CD4-positive, alpha-beta T cell treated with Interleukin-6 for 4 hours (primary cell): ENCODE measurements around the gene CPT1B.

Experiments
- DNase-seq: peaks from one replicate; pipeline ENCODE4 v3.0.0-alpha.2; 2020; ENCODE audit warnings: mixed read lengths

Gene CPT1B

GRCh38 chr22:50568626-50569025, 9.6 kb downstream of the CPT1B start:
- no peak for DNase-seq

DNA sequence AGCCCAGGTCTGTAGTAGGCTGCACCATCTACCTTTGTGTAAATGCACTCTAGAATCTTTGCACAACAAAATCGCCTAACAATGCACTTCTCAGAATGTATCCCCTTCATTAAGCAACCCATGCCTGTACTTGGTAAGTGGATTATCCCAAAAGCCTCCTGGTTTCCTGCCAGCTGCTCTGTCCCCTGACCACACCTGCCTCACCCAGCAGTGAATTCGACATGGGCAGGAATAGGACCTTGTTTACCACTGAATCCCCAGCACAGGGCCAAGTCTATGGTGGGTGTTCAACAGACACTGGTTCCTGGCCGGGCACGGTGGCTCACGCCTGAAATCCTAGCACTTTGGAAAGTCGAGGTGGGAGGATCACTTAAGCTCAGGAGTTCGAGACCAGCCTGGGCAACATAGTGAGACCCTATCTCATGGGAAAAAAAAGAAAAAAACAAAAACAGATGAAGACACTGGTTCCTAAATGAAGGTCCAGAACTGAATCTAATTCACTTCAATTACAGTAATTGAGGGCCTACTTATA, 10.4 kb downstream of the CPT1B start:
- DNase-seq: no peak

DNA sequence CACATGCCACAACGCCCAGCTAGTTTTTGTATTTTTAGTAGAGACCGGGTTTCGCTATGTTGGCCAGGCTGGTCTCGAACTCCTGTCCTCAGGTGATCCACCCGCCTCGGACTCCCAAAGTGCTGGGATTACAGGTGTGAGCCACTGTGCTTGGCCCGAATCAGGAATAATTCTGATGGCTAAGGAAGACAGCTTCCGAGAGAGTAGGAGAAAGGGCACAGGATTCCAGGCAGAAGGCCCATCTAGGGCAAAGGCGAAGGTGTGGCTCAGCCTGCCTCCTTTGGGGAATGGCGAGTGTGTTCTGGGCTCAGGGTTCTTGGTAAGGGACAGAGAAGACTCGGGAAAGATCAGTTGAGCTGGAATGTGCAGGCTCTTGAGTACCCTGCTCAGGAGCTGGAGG, 13.9 kb downstream of the CPT1B start:
- no peak for DNase-seq

GRCh38 chr22:50563413-50564160, 14.6 kb downstream of the CPT1B start:
- no peak for DNase-seq

DNA sequence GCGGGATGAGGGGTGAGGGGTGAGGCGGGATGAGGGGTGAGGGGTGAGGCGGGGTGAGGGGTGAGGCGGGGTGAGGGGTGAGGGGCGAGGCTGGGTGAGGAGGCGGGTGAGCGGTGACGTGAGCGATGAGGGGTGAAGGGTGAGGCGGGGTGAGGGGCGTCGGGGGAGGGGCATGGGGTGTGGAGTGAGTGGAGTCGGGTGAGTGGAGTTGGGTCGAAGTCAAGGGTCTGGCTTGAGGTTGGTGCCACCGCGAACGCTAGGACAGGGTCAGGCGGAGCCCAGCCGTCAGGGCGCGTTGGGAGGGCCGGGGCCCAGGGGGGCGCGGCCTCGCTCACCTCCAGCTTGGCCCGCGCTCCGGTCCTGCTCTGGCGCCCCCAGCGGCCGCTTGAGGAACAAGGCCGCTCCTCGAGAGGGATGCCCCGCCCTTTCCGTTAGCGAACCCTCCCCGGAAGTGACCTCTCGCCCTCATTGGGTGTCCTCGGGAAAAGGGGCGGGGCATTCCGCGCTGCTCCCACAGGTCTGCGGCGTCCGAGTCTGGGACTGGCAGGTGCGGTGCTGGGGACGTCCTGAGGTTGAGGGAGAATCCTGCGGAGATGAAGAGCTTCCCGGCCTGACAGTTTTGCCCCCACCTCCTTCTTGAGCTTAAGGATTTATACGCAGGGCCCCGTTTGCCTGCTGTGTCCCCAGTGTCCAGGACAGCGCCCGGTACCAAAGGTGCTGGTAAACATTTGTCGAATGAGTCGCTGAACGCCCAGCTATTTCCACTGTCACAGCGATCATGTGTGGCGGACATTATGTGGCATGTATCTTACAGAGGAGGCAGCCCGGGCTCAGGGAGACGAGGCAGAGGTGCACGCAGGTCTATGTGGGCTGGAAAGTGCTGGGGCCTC, 15.5 kb downstream of the CPT1B start, which contains the start of gene SYCE3:
SYCE3 (minus strand) TSS at position 397 of the 890 bp plus-strand sequence. CDS start 6,514 bp downstream, outside the sequence.
- peak; percentile 98 for DNase-seq

DNA sequence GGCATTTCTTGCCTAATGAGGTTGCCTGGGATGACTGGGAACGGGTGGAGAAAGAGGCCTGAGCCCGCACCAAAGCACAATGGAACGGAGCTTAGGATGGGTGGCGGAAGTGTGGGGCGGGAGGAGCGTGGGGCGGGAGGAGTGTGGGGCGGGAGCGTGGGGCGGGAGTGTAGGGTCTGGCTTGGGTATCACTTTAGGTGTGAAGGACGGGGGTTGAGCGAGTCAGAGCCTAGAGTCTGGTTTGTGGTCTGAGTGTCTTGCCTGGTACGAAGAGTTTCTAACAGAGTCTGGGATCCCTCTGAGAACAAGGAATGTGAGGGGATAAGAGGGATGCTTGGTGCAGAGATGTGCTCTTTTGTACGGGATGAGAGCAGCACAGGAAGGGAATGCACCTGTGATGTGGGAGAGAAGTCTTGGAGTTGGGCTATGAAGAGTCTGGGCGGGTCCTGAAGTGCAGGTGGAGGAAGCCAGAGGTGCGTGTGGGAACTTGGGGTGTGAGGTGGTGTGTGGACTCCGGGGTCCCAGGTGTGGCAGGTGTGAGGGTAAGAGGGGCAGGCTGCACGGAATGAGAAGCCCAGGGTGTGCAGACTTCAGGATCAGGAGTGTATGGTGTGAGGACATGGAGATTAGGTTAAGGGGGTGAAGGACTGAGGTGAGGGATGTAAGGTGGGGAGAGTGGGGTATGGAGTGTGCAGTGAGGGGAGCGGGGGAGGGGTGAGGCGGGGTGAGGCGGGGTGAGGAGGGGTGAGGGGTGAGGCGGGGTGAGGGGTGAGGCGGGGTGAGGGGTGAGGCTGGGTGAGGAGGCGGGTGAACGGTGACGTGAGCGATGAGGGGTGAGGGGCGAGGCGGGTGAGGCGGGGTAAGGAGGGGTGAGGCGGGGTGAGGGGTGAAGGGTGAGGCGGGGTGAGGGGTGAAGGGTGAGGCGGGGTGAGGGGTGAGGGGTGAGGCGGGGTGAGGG, 16.5 kb downstream of the CPT1B start:
- DNase-seq: no peak

GRCh38 chr22:50560034-50560433, 18.2 kb downstream of the CPT1B start:
- no peak for DNase-seq

DNA sequence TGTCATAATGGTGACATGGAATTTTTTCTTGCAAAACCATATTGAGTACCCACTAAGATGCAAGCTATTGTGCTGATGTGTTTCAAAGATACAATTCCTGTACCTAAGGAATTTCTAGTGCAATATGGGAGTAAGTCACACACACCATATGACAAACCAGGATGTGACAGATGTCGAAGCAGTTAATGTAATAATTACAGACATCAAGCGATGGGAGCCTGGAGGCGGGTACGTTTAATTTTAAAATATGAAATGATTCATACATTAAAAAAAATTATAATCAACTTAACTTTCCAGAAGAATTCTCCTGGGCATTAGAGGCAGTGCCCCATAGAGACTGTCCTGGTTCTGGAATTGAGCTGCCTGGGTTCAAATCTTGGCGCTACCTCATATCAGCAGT, 21.5 kb downstream of the CPT1B start:
- no peak for DNase-seq

DNA sequence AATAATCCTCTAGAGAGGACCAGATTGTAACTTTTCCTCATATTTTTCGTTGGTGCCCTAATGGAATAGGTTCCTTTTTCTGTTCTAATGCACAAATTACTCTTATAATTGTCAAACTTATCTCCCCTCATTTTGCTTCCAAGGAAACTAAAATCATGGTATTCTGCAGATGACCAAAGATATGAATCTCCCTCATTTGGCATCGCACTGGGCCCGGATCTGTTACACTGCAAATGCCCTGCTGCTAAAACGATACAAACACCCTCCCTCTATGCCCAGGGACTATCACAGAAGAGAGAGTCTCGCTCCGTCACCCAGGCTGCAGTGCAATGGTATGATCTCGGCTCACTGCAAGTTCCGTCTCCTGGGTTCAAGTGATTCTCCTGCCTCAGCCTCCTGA, 24.9 kb downstream of the CPT1B start:
- no peak for DNase-seq

DNA sequence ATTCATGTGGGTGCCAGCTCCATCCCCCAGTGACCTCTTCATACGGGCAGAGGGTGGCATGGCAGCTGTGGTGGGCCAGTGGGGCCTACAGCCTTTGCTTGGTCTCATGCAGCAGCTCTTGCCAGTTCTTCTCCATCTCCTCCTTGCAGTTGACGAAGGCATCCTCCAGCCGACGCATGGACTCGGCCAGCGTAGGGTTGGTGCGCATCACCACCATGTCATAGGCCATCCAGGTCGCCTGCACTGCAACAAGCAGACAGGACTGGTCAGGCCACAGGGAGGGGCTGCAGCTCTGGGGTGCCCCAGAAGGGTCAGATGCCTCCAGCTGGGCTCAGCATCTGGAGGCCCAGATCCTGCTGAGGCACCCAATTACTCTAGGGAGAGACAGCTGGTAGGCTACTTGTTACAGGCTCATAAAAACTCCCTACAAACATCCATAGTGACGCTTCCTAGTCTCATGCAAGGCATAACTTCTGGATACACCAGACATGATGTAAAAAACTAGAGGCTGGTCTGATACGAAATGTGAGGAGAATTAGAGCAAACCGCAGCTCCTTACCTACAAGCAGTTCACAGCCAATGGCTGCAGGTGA, 27.0 kb downstream of the CPT1B start:
- DNase-seq: no peak

DNA sequence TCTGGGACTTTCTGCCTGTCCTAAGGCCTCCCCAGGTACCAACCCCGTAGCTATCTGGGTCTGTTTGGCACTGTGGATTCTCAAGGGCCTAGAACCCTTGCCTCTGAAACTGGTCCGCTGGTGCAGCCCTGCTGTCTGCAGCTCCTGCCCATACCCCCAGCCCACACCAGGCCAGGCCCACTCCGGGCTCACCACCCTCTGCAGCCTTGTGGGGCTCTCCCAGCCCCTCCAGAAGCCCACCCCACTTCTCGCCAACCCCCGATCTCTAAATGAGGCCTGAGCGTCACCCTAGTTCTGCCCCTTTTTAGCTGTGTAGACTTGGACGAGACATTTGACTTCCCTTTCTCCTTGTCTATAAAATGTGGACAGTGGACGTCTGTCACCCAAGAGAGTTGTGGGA, 27.8 kb downstream of the CPT1B start:
- DNase-seq: no peak

GRCh38 chr22:50548921-50549790, 29.1 kb downstream of the CPT1B start:
- DNase-seq: no peak

- DNase-seq: peak; percentile 77
These were observed 29.9 kb downstream of the CPT1B start for GRCh38 chr22:50548040-50548920.

DNA sequence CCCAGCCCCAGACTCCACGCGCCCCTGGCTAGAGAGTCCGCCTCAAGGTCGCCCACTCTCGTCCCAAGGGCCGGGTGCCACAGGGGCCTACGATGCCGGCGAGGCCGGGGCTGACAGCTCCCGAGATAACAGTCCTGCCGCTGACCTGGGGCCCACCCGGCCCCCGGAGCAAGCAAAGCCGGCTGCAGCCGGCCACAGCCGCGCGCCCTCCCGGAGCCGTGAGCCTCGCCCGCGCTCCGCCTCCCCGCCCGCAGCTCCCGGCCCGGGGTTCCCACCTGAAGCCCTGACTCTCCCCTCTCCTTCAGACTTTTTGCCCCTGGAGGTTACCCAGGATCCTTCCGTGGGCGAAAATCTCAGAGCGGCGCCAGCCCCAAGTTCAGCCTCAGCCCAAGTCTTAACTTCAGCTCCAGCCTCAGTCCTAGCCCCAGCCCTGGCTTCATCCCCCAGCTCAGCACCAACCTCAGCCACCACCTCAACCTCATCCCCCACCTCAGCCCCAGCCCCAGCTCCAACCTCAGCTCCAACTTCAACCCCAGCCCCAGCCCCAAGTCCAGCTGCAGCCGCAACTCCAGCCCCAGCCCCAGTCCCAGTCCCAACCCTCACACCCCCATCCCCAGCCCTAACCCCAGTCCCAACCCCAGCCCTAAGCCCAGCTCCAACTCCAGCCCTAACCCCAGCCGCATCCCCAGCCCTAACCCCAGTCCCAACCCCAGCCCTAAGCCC, 30.8 kb downstream of the CPT1B start:
- no peak for DNase-seq

DNA sequence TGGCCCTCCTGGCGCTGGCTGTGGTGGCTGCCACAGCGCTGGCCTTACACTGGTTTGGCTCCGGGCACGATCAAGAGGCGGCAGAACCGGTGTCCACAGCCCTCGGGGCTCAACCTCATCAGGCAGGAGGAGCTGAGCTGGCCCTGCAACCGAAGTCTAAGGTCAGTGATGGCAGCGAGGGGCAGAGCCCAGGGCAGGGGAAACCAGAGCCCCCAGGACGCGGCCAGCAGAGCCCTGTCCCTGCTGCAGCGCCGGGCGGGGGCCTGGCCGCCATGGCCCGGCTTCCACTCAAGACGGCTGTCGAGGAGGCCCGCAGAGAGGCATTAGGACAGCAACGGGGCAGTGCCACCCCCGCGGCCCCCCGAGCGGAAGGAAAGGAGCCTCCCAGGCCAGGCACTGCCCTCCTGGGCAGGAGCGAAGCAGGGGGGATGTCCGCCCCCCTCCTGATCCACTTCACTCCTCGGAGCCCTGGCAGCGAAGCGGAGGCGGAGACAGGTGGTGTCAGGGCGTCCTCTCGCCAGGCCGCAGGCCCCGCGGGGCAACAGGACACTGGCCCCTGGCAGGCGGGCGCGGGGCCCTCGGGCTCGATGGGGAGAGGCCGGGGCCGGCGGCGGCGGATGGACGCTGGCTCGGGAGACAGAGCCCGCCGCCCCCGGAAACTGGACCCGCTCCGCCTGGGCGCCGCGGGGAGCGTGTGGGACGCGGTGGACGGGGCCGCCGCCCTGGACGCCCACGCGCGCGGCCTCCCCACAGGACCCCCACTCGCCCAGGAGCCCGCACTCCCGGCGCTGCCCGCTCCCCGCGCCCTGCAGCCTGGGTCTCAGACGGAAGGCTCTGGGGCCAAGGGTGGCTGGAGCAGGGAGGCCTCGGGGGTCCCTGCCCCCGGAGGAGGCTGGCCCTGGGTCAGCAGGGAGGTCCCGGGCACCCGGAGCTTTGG, 31.6 kb downstream of the CPT1B start:
- no peak for DNase-seq

GRCh38 chr22:50545522-50546325, 32.5 kb downstream of the CPT1B start, which contains the start of gene KLHDC7B:
Gene KLHDC7B, plus strand, starts transcription at chr22:50545899. Its CDS starts 345 bp downstream, at chr22:50546244.
- peak; percentile 37 for DNase-seq

- DNase-seq: peak; percentile 49
These were observed 33.4 kb downstream of the CPT1B start for GRCh38 chr22:50544746-50545253.
